Cerebellar cortex (tissue), 1 donor: ENCODE results near the gene RNF123.

Experiments
- DNase-seq: peaks from one replicate; pipeline ENCODE4 v3.0.0-alpha.2; 2015; ENCODE audit warnings: low spot score

Gene RNF123

GRCh38 chr3:49750056-49750455 is 60.7 kb downstream of the RNF123 start:
- no peak for DNase-seq

DNA sequence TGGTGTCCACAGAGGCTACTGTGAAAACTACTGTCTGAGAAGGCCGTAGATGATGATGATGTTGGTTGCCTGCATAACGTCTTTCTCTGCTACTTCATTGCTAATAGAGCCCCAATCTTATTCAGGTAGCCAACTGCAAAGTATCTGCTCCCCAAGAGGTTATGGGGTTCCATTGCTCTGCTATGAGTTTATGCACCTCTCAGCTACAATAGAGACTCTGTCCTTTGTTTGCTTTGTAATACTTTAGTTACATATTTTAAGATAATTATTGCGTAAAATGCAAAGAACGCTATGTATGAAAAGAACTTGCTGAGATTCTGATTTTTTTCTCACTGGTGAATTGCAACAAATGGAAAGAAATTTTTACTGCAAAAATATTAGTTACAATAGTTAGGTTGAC is 62.1 kb downstream of the RNF123 start:
- DNase-seq = no peak

- no peak for DNase-seq
Observed at GRCh38 chr3:49754536-49754935, 65.2 kb downstream of the RNF123 start.

DNA sequence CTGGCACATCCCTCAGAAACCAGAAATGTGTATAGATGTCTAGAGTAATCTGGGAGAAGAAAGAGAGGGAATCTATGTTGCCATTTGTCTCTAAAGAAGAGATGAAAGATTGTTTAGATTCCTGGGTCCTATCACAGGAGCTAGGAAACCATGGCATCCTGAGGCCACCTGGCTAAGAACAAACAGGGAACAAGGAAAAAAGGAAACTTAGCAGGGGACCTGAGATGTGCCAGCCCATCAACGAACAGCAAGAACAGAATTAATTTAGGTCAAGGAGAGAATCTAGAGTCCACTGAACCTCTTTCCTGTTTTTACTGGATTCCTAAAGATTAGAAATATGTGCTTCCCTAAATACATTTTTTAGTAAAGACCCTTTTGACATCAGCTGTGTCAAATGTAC is 66.7 kb downstream of the RNF123 start:
- peak; percentile 72 for DNase-seq

DNA sequence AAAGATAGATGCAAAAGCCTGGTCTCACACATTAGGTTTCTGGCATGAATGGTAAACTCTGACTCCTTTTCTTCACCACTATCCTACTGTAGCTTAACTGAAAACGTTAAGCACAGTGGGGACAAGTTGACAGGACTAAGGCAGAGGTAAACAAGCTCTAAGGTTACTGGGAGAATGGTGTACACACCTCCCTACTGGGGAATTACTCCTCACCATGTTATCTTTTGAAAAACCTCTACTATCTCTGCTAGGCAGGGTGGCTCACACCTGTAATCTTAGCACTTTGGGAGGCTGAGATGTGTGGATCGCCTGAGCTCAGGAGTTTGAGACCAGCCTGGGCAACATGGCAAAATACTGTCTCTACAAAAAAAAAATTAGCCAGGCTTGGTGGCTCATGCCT is 67.8 kb downstream of the RNF123 start:
- DNase-seq = no peak

- no peak for DNase-seq
Observed at GRCh38 chr3:49759226-49759625, 69.9 kb downstream of the RNF123 start.

- DNase-seq = no peak
Observed at GRCh38 chr3:49761661-49762060, 72.3 kb downstream of the RNF123 start.

DNA sequence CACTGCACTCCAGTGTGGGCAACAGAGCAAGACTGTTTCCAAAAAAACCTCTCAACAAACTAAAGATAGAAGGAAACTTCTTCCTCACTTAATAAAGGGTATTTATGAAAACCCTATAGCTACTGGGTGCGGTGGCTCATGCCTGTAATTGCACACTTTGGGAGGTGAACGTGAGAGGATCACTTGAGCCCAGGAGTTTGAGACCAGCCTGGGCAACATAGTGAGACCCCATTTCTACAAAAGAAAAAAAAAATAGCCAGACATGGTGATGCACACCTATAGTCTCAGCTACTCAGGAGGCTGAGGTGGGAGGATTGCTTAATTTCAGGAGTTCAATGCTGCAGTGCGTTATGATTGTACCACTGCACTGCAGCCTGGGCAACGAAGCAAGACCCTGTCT is 74.6 kb downstream of the RNF123 start:
- no peak for DNase-seq

- no peak for DNase-seq
Observed at GRCh38 chr3:49769286-49769915, 80.0 kb downstream of the RNF123 start.

DNA sequence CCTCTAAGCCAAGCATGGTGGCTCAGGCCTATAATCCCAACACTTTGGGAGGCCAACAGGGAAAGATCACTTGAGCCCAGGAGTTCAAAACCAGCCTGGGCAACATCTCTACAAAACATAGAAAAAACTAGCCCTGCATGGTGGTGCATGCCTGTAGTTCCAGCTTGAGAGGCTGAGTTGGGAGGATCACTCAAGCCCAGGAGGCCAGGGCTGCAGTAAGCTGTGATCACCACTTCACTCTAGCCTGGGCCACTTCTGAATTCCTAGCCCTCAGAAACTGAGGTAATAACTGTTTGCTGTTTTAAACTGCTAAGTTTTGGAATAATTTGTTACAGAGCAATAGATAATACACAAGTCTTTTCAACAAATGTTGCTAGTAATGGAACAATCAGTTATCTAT is 80.6 kb downstream of the RNF123 start:
- no peak for DNase-seq
